ENCODE data around the gene SDSL.

Gene SDSL

GRCh38 chr12:113439301-113439597, 17.1 kb downstream of the SDSL start:
- H4K20me1 ChIP-seq (ENCODE audit: low read depth, low read length), result no peaks in the 10 kb centered on the region
- H3K36me3 ChIP-seq (ENCODE audit: low read length), result no peaks in the 10 kb centered on the region
- TF ChIP-seq EZH2phosphoT487 (conservative IDR thresholded peaks at IDR 0.05; ENCODE audit: low read length) (no peak), CTCF (IDR thresholded peaks at IDR 0.05; ENCODE audit: insufficient read depth, low read length, poor library complexity, severe bottlenecking) (no peak)
- H3K9me2 ChIP-seq (replicated peaks; ENCODE audit: insufficient read depth, low read length), result no peaks in the 10 kb centered on the region
- H3K9me3 ChIP-seq (ENCODE audit: insufficient read depth, low read length), result no peaks in the 10 kb centered on the region
- H3K27ac ChIP-seq (ENCODE audit: low read depth, low read length), result no peak overlapping the region
- H3K4me3 ChIP-seq (ENCODE audit: insufficient read depth, low read length, poor library complexity, severe bottlenecking), result no peak overlapping the region
- no peak overlapping the region for H2AFZ ChIP-seq (ENCODE audit: low read depth, low read length, severe bottlenecking)
- H3K27me3 ChIP-seq (ENCODE audit: low read length), result no peaks in the 10 kb centered on the region
- H3K4me2 ChIP-seq (ENCODE audit: low read depth, low read length, poor library complexity, severe bottlenecking), result no peak overlapping the region
- no peak overlapping the region for H3K9ac ChIP-seq (ENCODE audit: low read length)
- H3K79me2 ChIP-seq (ENCODE audit: insufficient read depth, low read length), result no peaks in the 10 kb centered on the region
- H3F3A ChIP-seq (ENCODE audit: insufficient read depth), result no peaks in the 10 kb centered on the region

- Histone ChIP-seq H3K27me3 (ENCODE audit: low read length) (no peaks in the 10 kb centered on the region), H3K4me2 (ENCODE audit: low read depth, low read length, poor library complexity, severe bottlenecking) (no peak overlapping the region), H3K79me2 (ENCODE audit: insufficient read depth, low read length) (no peaks in the 10 kb centered on the region), H3K9me3 (ENCODE audit: insufficient read depth, low read length) (no peaks in the 10 kb centered on the region), H3K9ac (ENCODE audit: low read length) (no peak overlapping the region), H3K36me3 (ENCODE audit: low read length) (no peaks in the 10 kb centered on the region), H4K20me1 (ENCODE audit: low read depth, low read length) (no peaks in the 10 kb centered on the region), H3F3A (ENCODE audit: insufficient read depth) (no peaks in the 10 kb centered on the region), H3K27ac (ENCODE audit: low read depth, low read length) (no peak overlapping the region), H3K4me3 (ENCODE audit: insufficient read depth, low read length, poor library complexity, severe bottlenecking) (no peak overlapping the region), H2AFZ (ENCODE audit: low read depth, low read length, severe bottlenecking) (no peak overlapping the region), H3K9me2 (replicated peaks; ENCODE audit: insufficient read depth, low read length) (no peaks in the 10 kb centered on the region)
- TF ChIP-seq EZH2phosphoT487 (conservative IDR thresholded peaks at IDR 0.05; ENCODE audit: low read length) (no peak), CTCF (IDR thresholded peaks at IDR 0.05; ENCODE audit: insufficient read depth, low read length, poor library complexity, severe bottlenecking) (peak; percentile 73)
Observed at GRCh38 chr12:113439606-113440030, 17.4 kb downstream of the SDSL start.

- TF ChIP-seq EZH2phosphoT487 (conservative IDR thresholded peaks at IDR 0.05; ENCODE audit: low read length) (no peak), CTCF (IDR thresholded peaks at IDR 0.05; ENCODE audit: insufficient read depth, low read length, poor library complexity, severe bottlenecking) (no peak)
- H3K9ac ChIP-seq (ENCODE audit: low read length), result no peak overlapping the region
- H4K20me1 ChIP-seq (ENCODE audit: low read depth, low read length), result no peaks in the 10 kb centered on the region
- no peak overlapping the region for H3K27ac ChIP-seq (ENCODE audit: low read depth, low read length)
- no peaks in the 10 kb centered on the region for H3F3A ChIP-seq (ENCODE audit: insufficient read depth)
- H3K36me3 ChIP-seq (ENCODE audit: low read length), result no peaks in the 10 kb centered on the region
- no peak overlapping the region for H3K4me2 ChIP-seq (ENCODE audit: low read depth, low read length, poor library complexity, severe bottlenecking)
- no peaks in the 10 kb centered on the region for H3K27me3 ChIP-seq (ENCODE audit: low read length)
- H3K9me3 ChIP-seq (ENCODE audit: insufficient read depth, low read length), result no peaks in the 10 kb centered on the region
- H2AFZ ChIP-seq (ENCODE audit: low read depth, low read length, severe bottlenecking), result no peak overlapping the region
- no peaks in the 10 kb centered on the region for H3K9me2 ChIP-seq (replicated peaks; ENCODE audit: insufficient read depth, low read length)
- no peaks in the 10 kb centered on the region for H3K79me2 ChIP-seq (ENCODE audit: insufficient read depth, low read length)
- no peak overlapping the region for H3K4me3 ChIP-seq (ENCODE audit: insufficient read depth, low read length, poor library complexity, severe bottlenecking)
Observed at GRCh38 chr12:113440336-113440735, 18.2 kb downstream of the SDSL start.

Data from SU-DHL-6 (cell line).